ENCODE results near the gene KMT2C.

KMT2C gene

DNA sequence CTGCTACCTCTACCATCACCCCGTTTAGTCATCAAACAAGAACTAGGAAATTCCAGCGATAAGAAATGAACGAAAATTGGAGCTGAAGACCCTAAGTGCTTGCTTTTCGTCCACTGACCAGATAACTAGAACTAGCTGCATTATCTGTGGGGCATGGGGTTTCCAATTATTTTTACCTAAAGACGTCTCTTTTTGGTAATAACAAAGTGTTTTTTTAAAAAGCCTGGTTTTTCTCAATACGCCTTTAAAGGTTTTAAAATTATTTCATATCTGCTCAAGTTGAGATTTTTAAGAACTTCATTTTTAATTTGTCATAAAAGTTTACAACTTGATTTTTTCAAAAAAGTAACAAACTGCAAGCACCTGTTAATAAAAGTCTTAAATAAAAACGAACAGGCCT, 306.1 kb downstream of the KMT2C start:
- no peaks in the 10 kb centered on the region for H3F3A ChIP-seq (ENCODE audit: low read depth)
- H3K4me1 ChIP-seq (ENCODE audit: insufficient read depth, low read length, poor library complexity, severe bottlenecking) = no peaks in the 10 kb centered on the region
- H3K79me2 ChIP-seq (ENCODE audit: insufficient read depth, low read length) = no peaks in the 10 kb centered on the region
- no peak overlapping the region for H2AFZ ChIP-seq (ENCODE audit: low read length)
- no peaks in the 10 kb centered on the region for H3K27me3 ChIP-seq (ENCODE audit: insufficient read depth, low read length, poor library complexity, severe bottlenecking)
- H3K9me2 ChIP-seq (replicated peaks; ENCODE audit: low read depth, low read length) = no peaks in the 10 kb centered on the region
- H3K4me3 ChIP-seq (ENCODE audit: low read length, poor library complexity, severe bottlenecking) = no peak overlapping the region
- H3K9ac ChIP-seq (ENCODE audit: low read depth, low read length, poor library complexity, severe bottlenecking) = no peak overlapping the region
- peaks cover 10% of the 10 kb centered on the region for H3K36me3 ChIP-seq (ENCODE audit: insufficient read depth, low read length)
- H4K20me1 ChIP-seq (ENCODE audit: insufficient read depth, low read length, poor library complexity, severe bottlenecking) = no peaks in the 10 kb centered on the region
- no peak for TF ChIP-seq EZH2phosphoT487 (IDR thresholded peaks at IDR 0.05; ENCODE audit: borderline replicate concordance)
- TF ChIP-seq, protein P1, sequence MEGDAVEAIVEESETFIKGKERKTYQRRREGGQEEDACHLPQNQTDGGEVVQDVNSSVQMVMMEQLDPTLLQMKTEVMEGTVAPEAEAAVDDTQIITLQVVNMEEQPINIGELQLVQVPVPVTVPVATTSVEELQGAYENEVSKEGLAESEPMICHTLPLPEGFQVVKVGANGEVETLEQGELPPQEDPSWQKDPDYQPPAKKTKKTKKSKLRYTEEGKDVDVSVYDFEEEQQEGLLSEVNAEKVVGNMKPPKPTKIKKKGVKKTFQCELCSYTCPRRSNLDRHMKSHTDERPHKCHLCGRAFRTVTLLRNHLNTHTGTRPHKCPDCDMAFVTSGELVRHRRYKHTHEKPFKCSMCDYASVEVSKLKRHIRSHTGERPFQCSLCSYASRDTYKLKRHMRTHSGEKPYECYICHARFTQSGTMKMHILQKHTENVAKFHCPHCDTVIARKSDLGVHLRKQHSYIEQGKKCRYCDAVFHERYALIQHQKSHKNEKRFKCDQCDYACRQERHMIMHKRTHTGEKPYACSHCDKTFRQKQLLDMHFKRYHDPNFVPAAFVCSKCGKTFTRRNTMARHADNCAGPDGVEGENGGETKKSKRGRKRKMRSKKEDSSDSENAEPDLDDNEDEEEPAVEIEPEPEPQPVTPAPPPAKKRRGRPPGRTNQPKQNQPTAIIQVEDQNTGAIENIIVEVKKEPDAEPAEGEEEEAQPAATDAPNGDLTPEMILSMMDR (conservative IDR thresholded peaks at IDR 0.05; ENCODE audit: low read length) = no peak
- no peaks in the 10 kb centered on the region; the same call in 1 of the 2 replicates for H3K9me3 ChIP-seq (ENCODE audit: insufficient read depth, low read depth, low read length)
- no peak overlapping the region for H3K4me2 ChIP-seq (ENCODE audit: low read depth, low read length, poor library complexity, severe bottlenecking)

GRCh38 chr7:152128741-152129461, 306.9 kb downstream of the KMT2C start:
- Histone ChIP-seq H3K36me3 (ENCODE audit: insufficient read depth, low read length) (peaks cover 18% of the 10 kb centered on the region), H3K9me3 (ENCODE audit: insufficient read depth, low read depth, low read length) (no peaks in the 10 kb centered on the region; the same call in 1 of the 2 replicates), H3K9ac (ENCODE audit: low read depth, low read length, poor library complexity, severe bottlenecking) (no peak overlapping the region), H3F3A (ENCODE audit: low read depth) (no peaks in the 10 kb centered on the region), H3K79me2 (ENCODE audit: insufficient read depth, low read length) (no peaks in the 10 kb centered on the region), H4K20me1 (ENCODE audit: insufficient read depth, low read length, poor library complexity, severe bottlenecking) (no peaks in the 10 kb centered on the region), H2AFZ (ENCODE audit: low read length) (no peak overlapping the region), H3K9me2 (replicated peaks; ENCODE audit: low read depth, low read length) (no peaks in the 10 kb centered on the region), H3K4me1 (ENCODE audit: insufficient read depth, low read length, poor library complexity, severe bottlenecking) (no peaks in the 10 kb centered on the region), H3K27me3 (ENCODE audit: insufficient read depth, low read length, poor library complexity, severe bottlenecking) (no peaks in the 10 kb centered on the region), H3K4me2 (ENCODE audit: low read depth, low read length, poor library complexity, severe bottlenecking) (no peak overlapping the region), H3K4me3 (ENCODE audit: low read length, poor library complexity, severe bottlenecking) (no peak overlapping the region)
- TF ChIP-seq EZH2phosphoT487 (IDR thresholded peaks at IDR 0.05; ENCODE audit: borderline replicate concordance) = no peak
- TF ChIP-seq, protein P1 (conservative IDR thresholded peaks at IDR 0.05; ENCODE audit: low read length) = no peak

DNA sequence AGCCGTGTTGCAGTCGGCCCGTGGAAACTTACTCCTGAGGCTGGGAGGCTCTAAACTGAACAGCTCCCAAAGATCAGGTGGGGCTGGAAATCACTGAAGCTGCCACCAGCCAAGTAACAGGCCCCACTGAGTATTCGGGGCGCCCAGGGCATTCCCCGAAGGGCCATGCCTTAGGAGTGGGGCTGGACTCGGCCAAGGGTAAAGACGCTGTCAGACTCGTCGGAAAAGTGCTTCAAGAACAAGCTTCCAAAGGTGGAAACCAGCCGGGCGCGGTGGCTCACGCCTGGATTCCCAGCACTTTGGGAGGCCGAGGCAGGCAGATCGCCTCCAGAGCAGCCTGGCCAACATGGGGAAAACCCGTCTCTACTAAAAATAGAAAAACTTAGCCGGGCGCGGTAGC, 307.6 kb downstream of the KMT2C start:
- H3K36me3 ChIP-seq (ENCODE audit: insufficient read depth, low read length) = peaks cover 22% of the 10 kb centered on the region
- H3K9me2 ChIP-seq (replicated peaks; ENCODE audit: low read depth, low read length) = no peaks in the 10 kb centered on the region
- H3F3A ChIP-seq (ENCODE audit: low read depth) = no peaks in the 10 kb centered on the region
- H3K4me2 ChIP-seq (ENCODE audit: low read depth, low read length, poor library complexity, severe bottlenecking) = no peak overlapping the region
- TF ChIP-seq, protein P1 (conservative IDR thresholded peaks at IDR 0.05; ENCODE audit: low read length) = no peak
- TF ChIP-seq EZH2phosphoT487 (IDR thresholded peaks at IDR 0.05; ENCODE audit: borderline replicate concordance) = no peak
- H3K27me3 ChIP-seq (ENCODE audit: insufficient read depth, low read length, poor library complexity, severe bottlenecking) = no peaks in the 10 kb centered on the region
- H3K9ac ChIP-seq (ENCODE audit: low read depth, low read length, poor library complexity, severe bottlenecking) = no peak overlapping the region
- no peaks in the 10 kb centered on the region; the same call in 1 of the 2 replicates for H3K9me3 ChIP-seq (ENCODE audit: insufficient read depth, low read depth, low read length)
- H3K4me1 ChIP-seq (ENCODE audit: insufficient read depth, low read length, poor library complexity, severe bottlenecking) = no peaks in the 10 kb centered on the region
- H3K4me3 ChIP-seq (ENCODE audit: low read length, poor library complexity, severe bottlenecking) = no peak overlapping the region
- no peaks in the 10 kb centered on the region for H4K20me1 ChIP-seq (ENCODE audit: insufficient read depth, low read length, poor library complexity, severe bottlenecking)
- no peaks in the 10 kb centered on the region for H3K79me2 ChIP-seq (ENCODE audit: insufficient read depth, low read length)
- H2AFZ ChIP-seq (ENCODE audit: low read length) = no peak overlapping the region

Data from Loucy (cell line).